Medulla oblongata (tissue), 1 donor: Measurements from ENCODE around the gene LDLRAD3.
"Not testable (repeated sequence)": the region's sequence is repeated elsewhere in the genome, so short reads cannot be mapped to it uniquely, and the experiment has no call there.

Source experiments
- DNase-seq: peaks from one replicate; pipeline ENCODE4 v3.0.0-alpha.2; 2015; ENCODE audit errors: extremely low spot score

Gene LDLRAD3

DNA sequence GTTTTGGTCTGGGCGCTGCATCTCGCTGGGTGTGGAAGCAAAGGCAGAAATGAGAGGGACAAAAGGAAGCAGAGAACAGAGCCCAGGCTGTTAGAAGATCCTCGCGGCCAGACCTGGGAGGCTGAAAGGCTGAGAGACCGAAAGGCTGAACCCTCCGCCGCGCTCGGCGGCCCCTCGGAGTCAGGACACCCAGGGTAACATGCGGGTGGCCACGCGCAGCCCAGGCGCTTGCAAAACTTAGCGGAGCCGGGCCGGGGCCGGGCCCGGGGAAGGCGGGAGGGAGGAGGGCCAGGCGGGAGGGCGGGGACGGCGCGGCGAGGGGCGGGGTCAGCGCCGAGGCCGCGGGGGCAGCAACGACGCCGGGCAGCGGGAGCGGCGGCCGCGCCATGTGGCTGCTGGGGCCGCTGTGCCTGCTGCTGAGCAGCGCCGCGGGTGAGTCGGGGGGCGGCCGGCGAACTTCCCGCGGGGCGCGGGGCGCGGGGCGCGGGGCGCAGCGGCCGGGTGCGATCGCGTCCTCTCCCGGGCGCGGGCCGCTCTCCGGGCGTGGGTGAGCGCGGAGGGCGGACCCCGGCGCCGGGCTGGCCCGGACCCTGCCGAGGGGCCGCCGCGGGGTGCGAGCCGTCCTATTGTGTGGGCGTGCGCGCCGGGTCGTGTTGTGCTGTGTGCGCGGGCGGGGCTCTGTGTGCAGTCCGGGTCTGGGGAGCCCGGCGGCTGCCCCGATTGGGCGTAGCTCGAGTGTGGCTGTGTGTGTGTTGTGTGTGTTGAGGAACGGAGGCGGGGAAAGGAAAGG is at the start of gene LDLRAD3:
LDLRAD3 (plus strand) TSS at position 350 of the 790 bp plus-strand sequence; CDS start at position 387, 37 bp downstream.
- DNase-seq, result peak; percentile 81

- no peak for DNase-seq
These were observed 46.8 kb upstream of the LDLRAD3 start for GRCh38 chr11:35897019-35897418.

- no peak for DNase-seq
These were observed 40.9 kb upstream of the LDLRAD3 start for GRCh38 chr11:35902961-35903360.

DNA sequence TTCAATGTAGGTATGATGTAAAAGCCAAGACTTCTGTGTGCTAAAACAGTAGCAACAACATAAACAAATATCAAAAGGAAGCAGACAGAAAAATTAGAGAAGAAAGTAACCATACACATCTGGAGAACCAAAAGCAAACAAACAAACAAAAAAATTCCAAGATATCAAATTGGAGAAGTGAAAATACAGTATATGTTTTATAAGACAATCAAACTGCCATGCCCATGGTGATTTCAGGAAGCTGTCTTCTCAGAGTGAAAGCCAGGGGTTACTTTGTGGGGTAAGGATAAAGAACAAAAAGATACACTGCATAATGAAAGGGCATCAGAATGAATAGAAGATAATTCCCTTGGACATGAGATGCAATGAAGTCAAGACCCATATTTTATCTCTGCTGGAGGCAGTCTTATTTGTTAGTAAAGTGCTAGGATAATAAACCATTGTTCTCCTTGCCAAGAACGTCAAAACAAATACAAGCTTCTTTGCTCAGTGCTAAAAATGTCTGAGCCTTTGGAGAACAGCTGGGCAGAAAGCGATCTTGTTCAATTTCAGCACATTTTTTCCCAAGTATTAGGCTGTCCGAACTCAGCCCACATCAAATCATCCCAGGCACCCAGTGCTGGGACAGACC is 38.1 kb upstream of the LDLRAD3 start:
- DNase-seq, result peak; percentile 91

DNA sequence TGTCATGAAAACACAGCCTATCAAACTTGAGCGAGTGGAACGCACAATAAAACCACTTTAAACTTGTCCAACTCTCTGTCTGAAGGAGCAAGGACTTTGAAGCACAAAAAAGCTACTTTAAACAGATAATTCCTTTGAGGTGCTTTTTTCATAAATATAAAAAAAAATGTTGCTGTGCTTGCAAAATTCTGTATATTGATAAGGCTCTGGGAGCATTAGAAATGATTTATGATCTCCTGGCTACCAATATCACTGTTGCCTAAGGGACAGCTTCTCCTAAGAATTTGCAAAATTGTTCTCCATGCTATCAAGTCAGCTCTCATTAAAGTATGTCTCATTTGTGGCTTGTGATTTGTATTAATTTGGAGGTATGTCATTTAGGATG is 37.6 kb upstream of the LDLRAD3 start:
- DNase-seq, result no peak

GRCh38 chr11:35906681-35907080 is 37.2 kb upstream of the LDLRAD3 start:
- no peak for DNase-seq

GRCh38 chr11:35907648-35908431 is 36.0 kb upstream of the LDLRAD3 start:
- DNase-seq, result no peak

DNA sequence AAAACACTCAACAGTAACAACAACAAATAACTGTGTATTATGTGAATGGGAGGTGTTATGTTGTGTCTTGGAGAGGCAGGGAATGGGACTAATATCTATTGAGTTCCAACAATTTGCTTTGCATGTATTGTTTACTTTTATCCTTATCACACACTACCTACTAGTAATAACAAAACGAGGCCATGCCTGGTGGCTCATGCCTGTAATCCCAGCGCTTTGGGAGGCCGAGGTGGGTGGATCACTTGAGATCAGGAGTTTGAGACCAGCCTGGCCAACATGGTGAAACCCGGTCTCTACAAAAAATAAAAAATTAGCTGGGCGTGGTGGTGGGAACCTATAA is 35.5 kb upstream of the LDLRAD3 start:
- DNase-seq, result not testable (repeated sequence)

- DNase-seq, result no peak
These were observed 34.2 kb upstream of the LDLRAD3 start for GRCh38 chr11:35909511-35910265.

DNA sequence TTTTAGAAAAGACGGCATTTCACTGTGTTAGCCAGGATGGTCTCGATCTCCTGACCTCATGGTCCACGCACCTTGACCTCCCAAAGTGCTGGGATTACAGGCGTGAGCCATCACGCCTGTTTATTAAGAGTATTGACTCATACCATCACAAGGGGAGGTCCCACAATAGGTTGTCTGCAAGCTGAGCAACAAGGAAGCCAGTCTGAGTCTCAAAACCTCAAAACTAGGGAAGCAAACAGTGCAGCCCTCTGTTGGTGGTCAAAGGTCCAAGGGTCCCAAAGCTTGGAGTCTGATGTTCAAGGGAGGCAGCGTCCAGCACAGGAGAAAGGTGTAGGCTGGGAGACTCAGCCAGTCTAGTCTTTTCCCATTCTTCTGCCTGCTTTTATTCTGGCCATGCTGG is 32.8 kb upstream of the LDLRAD3 start:
- no peak for DNase-seq

GRCh38 chr11:35911616-35912165 is 32.2 kb upstream of the LDLRAD3 start:
- DNase-seq, result no peak

DNA sequence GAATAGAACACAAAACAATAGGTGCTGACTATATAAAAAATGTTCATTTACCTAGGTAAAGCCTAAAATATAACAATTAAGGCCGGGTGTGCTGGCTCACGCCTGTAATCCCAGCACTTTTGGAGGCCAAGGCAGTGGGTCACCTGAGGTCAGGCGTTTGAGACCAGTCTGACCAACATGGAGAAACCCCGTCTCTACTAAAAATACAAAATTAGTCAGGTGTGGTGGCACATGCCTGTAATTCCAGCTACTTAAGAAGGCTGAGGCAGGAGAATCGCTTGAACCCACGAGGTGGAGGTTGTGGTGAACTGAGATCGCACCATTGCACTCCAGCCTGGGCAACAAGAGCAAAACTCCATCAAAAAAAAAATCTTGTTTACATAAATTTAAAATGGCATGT is 31.4 kb upstream of the LDLRAD3 start:
- DNase-seq, result not testable (repeated sequence)

DNA sequence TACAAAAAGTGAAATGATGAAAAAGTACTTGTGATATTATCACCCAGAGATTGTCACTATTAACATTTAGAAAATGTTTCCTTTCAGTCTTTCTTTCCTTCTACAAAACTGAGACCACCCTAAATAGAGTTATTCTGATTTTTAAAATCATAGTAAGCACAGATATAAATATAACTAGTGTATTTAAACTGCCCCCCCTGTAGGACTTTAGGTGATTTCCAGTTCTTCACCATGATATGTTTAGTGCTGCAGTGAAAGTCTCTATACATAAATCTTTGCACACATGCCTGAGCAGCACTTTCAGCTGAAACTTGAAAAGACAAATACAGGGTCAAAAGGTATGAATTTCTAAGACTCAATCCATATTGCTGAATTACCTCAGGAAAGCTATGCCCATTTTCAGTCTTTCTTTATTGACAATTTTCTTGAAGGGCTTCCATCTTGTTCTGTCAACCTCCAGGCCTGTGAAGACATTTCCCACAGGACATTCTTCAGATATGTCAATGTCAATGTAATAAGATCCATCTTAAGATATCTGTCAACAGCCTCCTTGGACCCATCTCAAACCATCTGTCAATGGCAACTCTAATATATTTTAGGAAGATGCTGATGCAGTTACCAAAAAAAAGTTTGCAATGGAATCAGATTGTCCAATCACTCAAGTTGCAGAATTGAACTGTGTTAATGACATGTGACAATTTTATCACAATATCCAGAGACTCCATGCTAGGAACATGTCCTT is 30.8 kb upstream of the LDLRAD3 start:
- no peak for DNase-seq

DNA sequence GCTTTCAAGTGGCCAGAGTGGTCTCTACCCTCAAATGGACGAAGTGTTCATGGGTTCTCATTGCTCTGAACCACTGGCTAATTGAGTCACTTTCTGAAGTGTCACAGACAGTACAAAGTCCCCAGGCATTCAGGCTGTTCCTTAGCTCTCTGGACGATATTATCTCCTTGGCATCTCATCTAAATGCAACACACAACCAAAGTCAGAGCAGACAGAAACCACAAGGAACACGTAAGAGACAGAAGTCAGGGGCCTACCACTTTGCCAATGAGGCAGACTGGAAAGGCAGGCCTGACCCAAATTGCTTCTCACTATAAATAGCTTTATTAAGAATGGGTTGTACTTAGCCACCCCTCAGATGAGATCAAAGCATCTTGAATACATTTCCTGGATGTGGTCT is 29.0 kb upstream of the LDLRAD3 start:
- no peak for DNase-seq

GRCh38 chr11:35916270-35916669 is 27.6 kb upstream of the LDLRAD3 start:
- DNase-seq, result no peak

- no peak for DNase-seq
These were observed 26.2 kb upstream of the LDLRAD3 start for GRCh38 chr11:35917676-35918075.

- DNase-seq, result peak; percentile 44
These were observed 25.1 kb upstream of the LDLRAD3 start for GRCh38 chr11:35918716-35919115.

DNA sequence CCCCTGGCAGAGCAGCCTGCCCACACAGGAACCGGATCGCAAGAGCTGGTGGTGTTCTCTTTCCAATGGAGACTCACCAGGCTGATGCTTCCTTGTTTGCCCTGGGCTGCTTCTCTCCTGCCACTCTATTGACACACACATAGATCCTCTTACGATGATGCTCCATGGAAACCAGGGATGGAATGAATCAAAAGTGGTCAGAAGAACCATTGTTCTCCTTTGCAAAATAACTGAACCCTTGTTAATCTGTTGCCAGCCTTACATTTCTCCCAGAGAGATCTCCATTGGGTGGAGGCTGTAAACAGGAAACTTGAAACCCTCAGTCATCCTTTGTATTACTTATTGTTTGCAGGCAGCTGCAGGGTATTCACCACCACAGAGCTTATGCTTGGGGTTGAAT is 24.6 kb upstream of the LDLRAD3 start:
- DNase-seq, result peak; percentile 77

DNA sequence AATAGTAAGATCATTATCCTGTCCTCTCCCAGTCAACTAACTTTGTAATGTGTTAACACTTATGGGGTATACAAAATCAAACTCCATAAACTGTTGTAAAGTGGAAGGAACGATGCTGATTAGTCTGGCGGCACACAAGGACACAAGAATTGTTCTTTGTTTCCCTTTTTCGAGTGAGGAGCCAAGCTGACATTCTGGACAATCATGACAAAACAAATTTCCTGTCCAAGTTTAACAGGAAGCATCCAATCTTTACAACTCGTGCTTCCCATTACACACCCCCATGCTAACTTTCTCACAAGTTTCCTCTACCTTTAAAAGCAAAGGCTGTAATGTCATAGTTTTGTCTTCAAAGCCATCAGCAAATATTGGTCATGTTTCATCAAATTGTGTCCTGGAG is 20.4 kb upstream of the LDLRAD3 start:
- peak; percentile 72 for DNase-seq

DNA sequence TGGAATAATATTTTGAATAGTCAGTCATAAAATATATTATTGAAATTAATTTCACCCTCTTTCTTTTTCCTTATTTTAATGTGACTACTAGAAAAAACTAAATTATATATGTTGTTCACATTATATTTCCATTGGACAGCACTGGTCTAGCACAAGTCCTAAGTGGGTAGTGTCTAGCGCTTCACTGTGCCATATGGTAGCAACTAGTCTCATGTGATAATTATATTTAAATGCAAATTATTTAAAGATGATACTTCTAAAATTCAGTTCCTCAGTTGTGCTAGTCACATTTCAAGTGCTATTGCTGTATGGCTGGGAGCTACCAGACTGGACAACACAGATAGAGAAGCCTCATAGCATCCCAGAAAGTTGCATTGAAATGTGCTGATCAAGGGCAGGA is 19.1 kb upstream of the LDLRAD3 start:
- DNase-seq, result no peak

DNA sequence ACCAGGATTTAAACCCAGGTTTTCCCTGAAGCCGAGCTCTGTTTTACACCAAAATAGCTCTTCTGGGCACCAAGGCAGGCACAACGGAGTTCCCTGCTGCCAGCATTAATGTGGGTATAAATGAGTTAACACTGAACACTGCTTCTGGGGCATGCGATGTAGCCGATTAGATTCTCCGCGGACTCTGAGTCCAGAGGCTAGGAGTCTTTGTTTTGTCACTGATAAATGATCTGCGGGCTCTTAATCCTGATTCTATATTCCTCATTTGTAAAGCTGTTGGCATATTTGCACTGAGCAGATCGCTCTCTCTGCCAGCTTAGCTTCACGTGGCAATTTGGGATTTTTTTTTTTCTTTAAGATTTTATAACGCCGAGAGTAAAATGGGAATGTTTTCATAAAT is 16.8 kb upstream of the LDLRAD3 start:
- DNase-seq, result no peak
